SK-N-MC (cell line): Measurements from ENCODE around the gene CCR6.

Experiments used
- DNase-seq: peaks from one replicate; pipeline ENCODE4 v3.0.0-alpha.2; 2011; ENCODE audit warnings: low read depth, low spot score
- H3K27ac ChIP-seq: fragments of 200-600 bp; sonication (generic); 2 replicates; pipeline ENCODE4 v1.5.1; 2016; ENCODE audit warnings: mixed run types
- H3K36me3 ChIP-seq: fragments of 200-600 bp; sonication (generic); 2 replicates; pipeline ENCODE4 v1.6.1; 2017; ENCODE audit warnings: antibody characterized with exemption, low read length, mixed read lengths; ENCODE audit not compliant: insufficient read depth
- H3K4me3 ChIP-seq: fragments of 200-600 bp; sonication (generic); 2 replicates; pipeline ENCODE4 v1.5.1; 2016
- H3K9ac ChIP-seq: fragments of 200-600 bp; sonication (generic); 2 replicates; pipeline ENCODE4 v1.8.0; 2017; ENCODE audit warnings: mixed run types, mixed read lengths; ENCODE audit not compliant: insufficient read length
- H3K9me3 ChIP-seq: fragments of 200-600 bp; sonication (generic); 2 replicates; pipeline ENCODE4 v1.6.1; 2017; ENCODE audit warnings: low read depth, mild to moderate bottlenecking, antibody characterized with exemption, low read length, moderate library complexity, mixed read lengths
- EZH2 ChIP-seq: fragments of 200-600 bp; sonication (generic); IDR thresholded peaks from one replicate; pipeline ENCODE4 v1.6.1; 2017; ENCODE audit warnings: antibody characterized with exemption
- FOXP2 ChIP-seq: optimal IDR thresholded peaks from 2 replicates; pipeline ENCODE3; 2011; ENCODE audit warnings: mild to moderate bottlenecking, moderate library complexity; ENCODE audit not compliant: insufficient read depth; ENCODE audit errors: extremely low read length, control extremely low read depth
- POLR2AphosphoS5 ChIP-seq: IDR thresholded peaks from 2 replicates; pipeline ENCODE4 v1.6.1; 2012; ENCODE audit warnings: mild to moderate bottlenecking, low read depth, low read length, borderline replicate concordance

The CCR6 gene

DNA sequence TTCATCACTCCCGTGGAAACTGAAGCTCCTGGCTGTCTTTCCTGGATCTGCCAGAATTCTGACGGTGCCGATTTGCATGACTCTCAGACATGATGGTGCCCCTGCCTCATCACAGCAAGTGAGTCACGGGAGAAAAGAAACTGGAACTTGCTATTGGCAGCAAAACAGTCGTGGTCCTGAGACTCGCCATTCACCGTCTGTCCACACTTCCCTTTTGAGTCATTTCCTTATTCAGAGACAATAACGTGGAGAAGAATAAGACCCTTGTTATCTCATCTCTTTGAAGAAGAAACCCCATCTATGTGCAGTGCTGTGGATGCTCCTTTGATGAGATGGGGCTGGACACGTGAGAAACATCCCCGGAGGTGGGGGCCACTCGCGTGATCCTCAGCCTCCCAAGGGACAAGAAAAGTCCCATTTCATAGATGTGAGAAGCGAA lies 30.6 kb downstream of the CCR6 start:
- no peak overlapping the region for H3K9ac ChIP-seq
- TF ChIP-seq FOXP2 (no peak), EZH2 (no peak), POLR2AphosphoS5 (no peak)
- no peak for DNase-seq
- no peak overlapping the region for H3K4me3 ChIP-seq
- no peaks in the 10 kb centered on the region for H3K36me3 ChIP-seq
- H3K9me3 ChIP-seq = no peaks in the 10 kb centered on the region
- H3K27ac ChIP-seq = no peak overlapping the region

DNA sequence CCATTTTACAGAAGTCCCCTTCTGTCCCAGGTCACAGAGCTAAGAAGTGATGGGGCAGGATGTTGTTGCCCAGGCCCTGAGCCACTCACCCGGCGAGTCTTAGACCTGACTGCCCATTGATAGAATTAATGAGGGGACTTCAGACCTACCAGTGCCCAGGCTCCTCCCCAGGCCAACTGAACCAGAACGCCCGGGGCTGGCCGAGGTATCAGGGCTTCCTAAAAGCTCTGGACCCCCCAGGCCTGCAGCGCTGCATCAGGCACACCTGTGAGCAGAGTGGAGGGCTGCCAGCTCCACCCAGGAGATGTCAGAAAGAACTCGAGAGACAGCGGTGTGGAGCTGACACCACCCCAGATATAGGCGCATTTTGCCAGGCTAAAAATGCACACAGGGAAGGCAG lies 31.4 kb downstream of the CCR6 start:
- no peaks in the 10 kb centered on the region for H3K9me3 ChIP-seq
- DNase-seq = no peak
- TF ChIP-seq POLR2AphosphoS5 (no peak), EZH2 (no peak), FOXP2 (no peak)
- no peak overlapping the region for H3K27ac ChIP-seq
- no peaks in the 10 kb centered on the region for H3K36me3 ChIP-seq
- H3K9ac ChIP-seq = no peak overlapping the region
- no peak overlapping the region for H3K4me3 ChIP-seq

DNA sequence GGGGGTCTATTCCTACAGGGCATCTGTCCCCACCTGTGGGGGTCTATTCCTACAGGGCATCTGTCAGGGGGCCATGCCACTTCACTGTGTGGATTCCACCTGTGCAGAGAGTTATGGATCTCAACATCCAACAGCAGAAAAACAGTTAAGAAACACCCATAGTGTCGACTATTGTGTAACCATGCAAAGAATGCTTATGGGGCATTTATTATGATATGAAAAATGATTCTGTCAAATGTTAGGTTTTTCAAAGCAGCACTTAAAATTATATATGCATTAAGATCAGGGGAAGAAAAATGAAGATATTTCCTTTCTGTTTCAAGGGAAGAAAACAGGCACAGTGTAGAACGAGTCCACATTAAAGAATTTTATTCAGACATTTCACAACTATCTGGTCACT lies 32.0 kb downstream of the CCR6 start:
- TF ChIP-seq POLR2AphosphoS5 (no peak), EZH2 (no peak), FOXP2 (no peak)
- no peak overlapping the region for H3K4me3 ChIP-seq
- DNase-seq = no peak
- H3K27ac ChIP-seq = no peak overlapping the region
- H3K36me3 ChIP-seq = no peaks in the 10 kb centered on the region
- no peak overlapping the region for H3K9ac ChIP-seq
- no peaks in the 10 kb centered on the region for H3K9me3 ChIP-seq

DNA sequence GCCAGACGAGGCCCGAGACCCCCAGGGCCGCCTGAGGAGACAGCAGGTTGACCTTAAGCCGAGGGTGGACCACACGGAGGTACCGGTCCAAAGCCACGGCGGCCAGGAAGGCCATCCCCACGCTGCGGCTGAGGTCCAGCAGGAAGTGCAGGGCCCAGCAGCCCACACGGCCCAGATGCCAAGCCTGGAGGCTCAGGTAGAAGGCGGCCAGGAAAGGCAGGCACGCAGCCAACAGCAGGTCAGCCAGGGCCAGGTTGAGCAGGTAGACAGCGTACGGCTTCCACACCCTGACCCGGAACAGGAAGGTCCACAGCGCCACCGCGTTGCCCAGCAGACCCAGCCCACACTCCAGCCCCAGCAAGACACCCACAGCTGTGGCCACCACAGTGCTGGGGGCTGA lies 34.5 kb downstream of the CCR6 start:
- Histone ChIP-seq H3K9ac (no peak overlapping the region), H3K9me3 (no peaks in the 10 kb centered on the region), H3K36me3 (no peaks in the 10 kb centered on the region), H3K27ac (no peak overlapping the region), H3K4me3 (no peak overlapping the region)
- TF ChIP-seq POLR2AphosphoS5 (no peak), EZH2 (no peak)
- no peak for DNase-seq

DNA sequence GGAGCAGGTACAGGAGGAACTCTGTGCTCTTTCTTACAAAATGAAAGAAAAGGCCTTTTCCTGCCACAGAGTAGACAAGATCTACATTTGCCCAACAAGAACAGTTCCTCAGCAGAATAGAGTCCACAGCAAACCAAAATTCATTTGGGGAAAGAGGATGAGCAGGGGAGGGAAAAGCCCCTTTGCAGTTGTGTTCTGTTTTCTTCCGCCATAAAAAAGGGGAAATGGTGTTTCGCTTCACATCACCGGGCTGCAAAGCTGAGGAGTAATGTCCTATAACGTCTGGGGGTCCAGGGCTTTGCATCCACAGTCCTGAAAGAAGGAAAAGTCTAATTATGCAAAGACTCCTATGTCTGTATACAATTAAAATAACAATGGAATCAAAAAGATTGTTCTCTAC lies 35.0 kb downstream of the CCR6 start, which contains the start of gene GPR31:
GPR31 (minus strand) TSS at position 118 of the 400 bp plus-strand sequence. CDS start 149 bp downstream, outside the sequence.
- no peak for TF ChIP-seq POLR2AphosphoS5
- TF ChIP-seq FOXP2 = no peak
- no peak for TF ChIP-seq EZH2

DNA sequence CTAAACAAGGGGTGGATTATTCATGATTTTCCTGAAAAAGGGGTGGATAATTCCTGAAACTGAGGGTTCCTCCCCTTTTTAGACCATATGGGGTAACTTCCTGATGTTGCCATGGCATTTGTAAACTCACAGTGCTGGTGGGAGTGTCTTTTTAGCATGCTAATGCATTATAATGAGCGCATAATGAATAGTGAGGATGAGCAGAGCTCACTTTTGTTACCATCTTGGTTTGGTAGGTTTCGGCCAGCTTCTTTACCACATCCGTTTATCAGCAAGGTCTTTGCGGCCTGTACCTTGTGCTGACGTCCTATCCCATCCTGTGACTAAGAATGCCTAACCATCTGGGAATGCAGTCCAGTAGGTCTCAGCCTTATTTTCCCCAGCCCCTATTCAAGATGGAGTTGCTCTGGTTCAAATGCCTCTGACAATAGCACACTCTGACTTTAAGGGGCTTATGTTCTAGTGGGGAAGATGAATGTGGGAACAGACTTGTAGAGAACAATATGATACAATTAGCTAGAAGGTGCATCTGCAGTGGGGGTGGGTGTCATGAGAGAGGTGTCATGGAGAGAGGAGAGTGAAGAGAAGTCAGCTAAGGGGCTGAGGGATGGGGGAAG lies 39.1 kb downstream of the CCR6 start:
- no peak overlapping the region for H3K27ac ChIP-seq
- H3K36me3 ChIP-seq = no peaks in the 10 kb centered on the region
- H3K4me3 ChIP-seq = no peak overlapping the region
- H3K9me3 ChIP-seq = no peaks in the 10 kb centered on the region
- no peak overlapping the region for H3K9ac ChIP-seq
- DNase-seq = no peak
- TF ChIP-seq FOXP2 (no peak), POLR2AphosphoS5 (no peak), EZH2 (no peak)

More for the DNA sequence above, 35.0 kb downstream of the CCR6 start, which contains the start of gene GPR31:
- H3K4me3 ChIP-seq = no peak within 1 kb of the TSS
- DNase-seq = no peak
- no peak within 1 kb of the TSS for H3K27ac ChIP-seq
- H3K36me3 ChIP-seq = no peaks in the 10 kb centered on the region
- H3K9me3 ChIP-seq = no peaks in the 10 kb centered on the region
- H3K9ac ChIP-seq = no peak within 1 kb of the TSS

DNA sequence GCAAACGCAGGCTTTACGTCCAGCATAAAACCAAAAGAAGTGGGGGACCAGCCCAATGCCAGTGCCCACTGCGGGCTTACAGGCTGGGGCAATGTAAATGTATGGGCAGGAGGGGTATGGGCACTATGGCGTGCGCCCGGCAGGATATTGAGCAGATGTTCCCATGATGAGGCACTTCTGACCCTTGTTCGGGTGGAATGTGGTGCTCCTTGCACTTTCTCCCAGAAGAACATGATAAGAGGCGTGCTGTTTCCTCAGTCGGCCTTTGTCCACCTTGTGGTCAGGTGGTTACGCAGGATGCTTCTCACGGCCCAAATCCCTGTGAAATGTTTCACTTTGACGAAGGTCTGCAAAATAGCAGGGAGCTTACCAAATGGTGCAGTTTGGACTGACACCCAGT lies 39.7 kb downstream of the CCR6 start:
- H3K4me3 ChIP-seq = no peak overlapping the region
- TF ChIP-seq EZH2 = no peak
- TF ChIP-seq FOXP2 = no peak
- TF ChIP-seq POLR2AphosphoS5 = no peak
- H3K27ac ChIP-seq = no peak overlapping the region
- H3K9me3 ChIP-seq = no peaks in the 10 kb centered on the region
- H3K9ac ChIP-seq = no peak overlapping the region
- DNase-seq = no peak
- no peaks in the 10 kb centered on the region for H3K36me3 ChIP-seq

DNA sequence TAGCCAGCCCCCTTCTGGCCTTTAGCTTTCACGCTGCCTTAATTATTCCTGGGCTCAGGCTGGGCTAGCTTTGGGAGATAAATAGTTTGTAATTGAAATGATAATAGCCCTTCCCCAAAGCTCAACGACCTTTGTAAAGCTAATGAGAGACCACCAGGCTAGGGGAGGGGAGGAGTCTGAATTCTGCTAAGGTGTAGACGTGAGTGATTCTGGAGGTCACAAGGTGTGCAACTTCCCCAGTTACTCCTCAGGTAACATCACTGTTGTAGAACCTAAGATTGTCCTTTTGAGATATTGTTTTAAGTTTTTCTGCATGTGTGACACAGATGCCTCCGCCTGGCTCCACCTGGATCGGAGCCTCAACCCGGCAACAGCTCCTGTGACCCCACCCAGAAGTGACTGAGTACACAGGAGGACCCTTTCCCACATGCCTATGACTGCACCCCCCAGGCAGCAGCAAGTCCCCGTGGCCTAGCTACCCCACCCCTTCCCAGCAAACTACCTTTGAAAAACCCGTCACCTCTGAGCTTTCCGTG lies 40.6 kb downstream of the CCR6 start:
- H3K9ac ChIP-seq = no peak overlapping the region
- TF ChIP-seq EZH2 (no peak), POLR2AphosphoS5 (no peak), FOXP2 (no peak)
- no peak overlapping the region for H3K4me3 ChIP-seq
- DNase-seq = no peak
- H3K36me3 ChIP-seq = no peaks in the 10 kb centered on the region
- no peak overlapping the region for H3K27ac ChIP-seq
- no peaks in the 10 kb centered on the region for H3K9me3 ChIP-seq

DNA sequence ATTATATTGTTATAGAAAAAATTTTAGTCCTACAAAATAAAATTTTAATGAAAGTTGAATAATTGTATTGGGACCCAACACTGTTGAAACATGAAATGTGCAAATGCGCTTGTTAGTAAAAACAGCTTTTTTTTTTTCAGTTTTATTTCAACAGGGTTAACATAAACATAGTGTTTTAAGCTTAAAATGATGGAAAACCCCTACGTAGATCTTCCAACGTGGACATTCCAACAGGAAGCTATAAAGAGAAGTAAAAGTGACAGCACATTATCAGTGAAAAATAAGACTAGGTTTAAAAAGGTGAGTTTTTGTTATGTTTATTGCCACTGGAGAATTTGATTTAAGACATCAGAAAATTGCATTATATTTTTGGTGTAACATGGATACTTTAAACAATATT lies 41.4 kb downstream of the CCR6 start:
- H3K9me3 ChIP-seq = no peaks in the 10 kb centered on the region
- no peak overlapping the region for H3K27ac ChIP-seq
- TF ChIP-seq POLR2AphosphoS5 (no peak), EZH2 (no peak), FOXP2 (no peak)
- no peaks in the 10 kb centered on the region for H3K36me3 ChIP-seq
- no peak overlapping the region for H3K9ac ChIP-seq
- H3K4me3 ChIP-seq = no peak overlapping the region
- no peak for DNase-seq
